ENCODE results near the gene RRAS. TPM values are rescaled to one million over a fixed set of nuclear protein-coding genes. Genes with fewer than 3 reads are reported as not detected.

The RRAS gene
- total RNA-seq, 1 donor from 2014 or later = 107 TPM

DNA sequence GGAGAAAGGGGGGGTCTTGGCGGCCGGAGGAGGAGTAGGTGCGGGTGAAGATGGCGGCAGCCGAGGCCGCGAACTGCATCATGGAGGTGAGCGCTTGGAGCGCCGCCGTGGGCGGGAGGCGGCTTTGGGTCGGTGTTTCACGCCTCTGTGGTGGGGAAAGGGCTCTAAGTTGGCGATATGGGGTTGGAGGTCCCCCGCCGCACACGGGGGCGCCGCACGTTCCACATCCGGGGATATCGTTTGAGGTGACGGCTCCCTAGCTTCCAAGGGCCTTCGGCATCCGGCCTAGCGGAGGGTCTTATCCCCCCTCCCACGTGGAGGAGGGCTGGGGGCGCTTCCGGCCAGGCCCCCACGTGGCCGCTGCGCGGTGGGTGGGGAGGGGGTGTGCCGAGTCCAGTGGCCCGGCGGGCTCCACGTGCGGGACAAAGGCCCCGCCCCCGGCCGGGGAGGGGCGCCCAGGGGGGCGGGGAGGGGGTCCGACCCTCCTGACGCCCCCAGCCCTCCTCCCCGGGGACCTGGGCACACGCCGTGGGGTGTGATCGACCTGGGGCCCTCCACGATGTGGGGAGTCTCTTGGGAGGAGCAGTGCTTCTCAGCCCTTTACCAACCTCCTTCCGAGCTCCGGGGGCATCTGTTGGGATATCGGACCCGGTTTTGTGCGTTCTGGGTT lies 37.4 kb upstream of the RRAS start, which contains the start of gene PRMT1:
Gene PRMT1, plus strand, starts transcription at position 41 of the 670 bp plus-strand sequence. Its CDS starts 10 bp downstream, at position 51.
- DNase-seq (ENCODE audit: low spot score) = no peak

DNA sequence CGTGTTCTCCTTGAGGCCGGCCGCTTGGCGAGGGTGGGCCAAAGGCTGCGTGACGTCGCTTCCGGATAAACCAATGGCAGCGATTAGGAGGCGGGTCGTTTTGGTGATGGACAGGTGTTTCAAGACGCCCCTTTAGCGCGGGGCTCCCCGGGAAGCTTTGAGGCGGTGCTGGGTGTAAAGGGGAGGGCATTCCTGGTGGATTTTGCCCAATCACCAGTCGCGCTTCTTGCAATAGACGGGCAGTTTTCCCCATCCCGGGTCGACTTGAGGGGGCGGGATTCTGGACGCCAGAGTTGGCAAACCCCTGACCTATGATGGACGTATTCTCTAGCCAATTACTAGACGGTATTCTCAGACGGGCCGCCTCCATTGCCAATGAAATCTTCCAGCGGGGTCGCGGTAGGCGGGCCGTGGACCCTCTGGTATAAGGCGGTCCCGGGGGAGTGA lies 36.9 kb upstream of the RRAS start:
- DNase-seq (ENCODE audit: low spot score) = peak; percentile 99

DNA sequence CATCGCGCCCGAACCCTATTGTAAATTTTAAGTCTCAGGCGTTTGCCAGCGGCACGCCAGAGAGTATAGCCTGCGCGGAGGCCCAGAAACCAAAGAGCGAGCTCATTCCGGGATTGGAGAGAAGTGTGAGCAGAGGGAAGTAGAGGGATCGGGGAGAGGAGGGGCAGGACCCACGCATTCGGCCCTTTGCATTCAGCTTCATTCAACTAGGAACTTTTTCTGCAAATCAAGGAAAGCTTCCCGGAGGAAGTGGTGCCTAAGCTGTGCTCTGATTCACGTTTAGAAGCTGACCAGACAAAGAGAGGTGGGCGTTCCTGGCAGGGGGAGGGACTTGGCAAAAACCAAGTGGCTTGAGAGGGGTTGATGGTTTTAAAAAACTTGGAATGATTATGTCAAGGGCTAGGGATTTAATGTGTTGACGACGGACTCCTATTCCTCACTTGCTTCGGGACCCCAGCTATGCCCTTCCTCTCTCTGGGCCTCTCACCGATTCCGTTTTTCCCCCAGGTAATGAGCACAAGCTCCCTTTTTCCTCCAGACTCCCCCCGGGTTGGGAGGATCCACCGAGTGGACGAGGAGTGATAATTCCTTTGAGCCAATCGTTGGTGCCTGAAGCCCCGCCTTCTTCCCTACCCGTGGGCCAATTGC lies 36.3 kb upstream of the RRAS start:
- no peak for DNase-seq (ENCODE audit: low spot score)

GRCh38 chr19:49672131-49672919 lies 32.4 kb upstream of the RRAS start:
- peak; percentile 91 for DNase-seq (ENCODE audit: low spot score)

DNA sequence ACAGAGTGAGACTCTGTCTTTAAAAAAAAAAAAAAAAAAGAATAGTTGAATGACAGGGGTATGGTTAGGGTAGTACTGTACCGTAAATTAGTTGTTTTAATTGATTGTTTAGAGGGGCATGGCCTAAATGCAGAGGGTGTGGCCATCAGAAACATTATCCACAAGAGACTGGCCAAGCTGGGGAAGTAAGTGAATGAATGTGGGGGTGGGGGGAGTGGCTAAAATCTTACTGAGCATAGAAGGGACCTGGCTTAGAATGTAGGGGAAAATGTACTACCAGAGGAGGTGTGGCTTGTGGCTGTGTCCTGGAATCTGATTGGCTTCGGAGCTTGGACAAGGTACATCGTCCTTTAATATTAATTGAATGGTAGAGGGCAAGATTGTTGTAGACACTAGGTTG lies 29.6 kb upstream of the RRAS start:
- DNase-seq (ENCODE audit: low spot score) = no peak

DNA sequence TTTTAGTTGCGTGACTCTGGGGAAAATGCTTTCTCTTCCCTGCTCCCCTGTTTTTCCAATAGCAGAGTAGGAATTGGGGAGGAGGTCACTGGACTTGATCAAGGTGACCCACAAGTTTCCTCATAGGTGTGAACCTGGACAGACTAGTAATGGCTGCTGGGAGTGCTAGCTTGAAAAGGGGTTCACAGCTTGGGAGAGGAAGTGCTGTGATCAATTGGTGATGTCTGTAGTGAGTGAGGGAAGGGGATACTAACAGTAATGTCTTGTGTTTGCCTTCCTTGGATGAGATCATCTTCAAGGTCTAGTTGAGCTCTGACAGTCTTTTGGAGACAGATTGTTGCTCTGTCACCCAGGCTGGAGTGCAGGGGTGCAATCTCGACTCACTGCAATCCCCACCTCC lies 27.5 kb upstream of the RRAS start:
- DNase-seq (ENCODE audit: low spot score) = no peak

DNA sequence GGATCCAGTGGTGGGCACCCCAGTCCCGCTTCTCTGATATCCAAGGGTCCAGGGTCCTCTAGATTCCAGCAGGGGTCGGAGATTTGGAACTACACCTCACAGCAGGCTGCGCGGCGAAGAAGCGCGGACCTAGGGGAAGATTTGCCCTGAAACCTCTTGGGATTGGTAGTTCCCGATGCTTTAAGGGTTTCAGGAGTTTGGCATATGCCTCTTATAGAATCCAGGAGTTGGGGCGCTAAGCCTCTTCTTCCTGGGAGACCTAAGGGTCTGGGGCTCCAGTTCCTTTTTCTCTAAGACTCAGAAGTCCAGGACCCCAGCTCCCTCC lies 26.1 kb upstream of the RRAS start:
- DNase-seq (ENCODE audit: low spot score) = no peak

GRCh38 chr19:49665351-49666119 lies 25.6 kb upstream of the RRAS start, which contains the start of the genes BCL2L12 and IRF3:
Gene BCL2L12, plus strand, starts transcription at chr19:49665933. Its CDS starts 760 bp downstream, at chr19:49666693.
Gene IRF3, minus strand, starts transcription at chr19:49665857. Its CDS starts 1,019 bp downstream, at chr19:49664838.
- DNase-seq (ENCODE audit: low spot score) = peak; percentile 99

- no peak for DNase-seq (ENCODE audit: low spot score)
Measured at GRCh38 chr19:49665036-49665350, 25.1 kb upstream of the RRAS start.

DNA sequence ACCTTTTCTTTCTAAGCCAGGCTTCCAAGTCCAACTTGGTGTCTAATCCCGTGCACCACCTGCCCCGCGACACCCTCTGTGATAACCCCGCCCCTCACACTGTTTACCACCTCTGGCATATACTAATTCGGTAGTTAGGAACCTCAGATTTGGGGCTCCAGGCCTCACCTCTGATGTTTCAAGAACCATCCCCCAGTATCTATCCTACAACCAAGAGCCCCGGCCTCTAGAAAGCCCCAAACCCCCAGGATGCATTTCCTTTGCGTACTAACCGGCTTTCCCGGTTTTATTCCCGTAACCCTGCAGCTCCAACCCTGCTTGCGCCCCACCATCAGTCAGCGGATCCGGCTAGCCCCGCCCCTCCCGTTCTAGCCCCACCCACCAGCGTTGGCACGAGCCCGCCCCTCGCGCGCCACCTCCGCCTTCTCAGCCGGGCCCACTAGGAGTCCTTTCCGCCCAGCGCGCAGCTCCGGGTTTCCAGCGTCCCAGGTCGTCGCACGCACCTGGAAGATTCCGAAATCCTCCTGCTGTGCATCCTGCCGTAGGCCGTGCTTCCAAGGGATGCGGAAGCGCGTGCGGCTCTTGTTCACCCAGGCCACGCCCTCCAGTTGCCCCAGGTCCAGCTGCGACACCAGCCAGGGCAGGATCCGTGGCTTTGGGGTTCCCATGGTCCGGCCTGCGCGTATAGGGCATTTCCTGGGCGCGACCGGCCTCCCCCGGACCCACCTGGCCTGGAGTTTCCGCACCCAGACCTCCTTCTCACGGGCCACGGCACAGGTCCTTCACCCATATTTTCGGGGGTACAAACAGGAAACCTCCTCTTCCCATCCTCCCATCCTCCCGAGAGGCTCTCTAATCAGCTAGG lies 24.5 kb upstream of the RRAS start:
- peak; percentile 97 for DNase-seq (ENCODE audit: low spot score)

DNA sequence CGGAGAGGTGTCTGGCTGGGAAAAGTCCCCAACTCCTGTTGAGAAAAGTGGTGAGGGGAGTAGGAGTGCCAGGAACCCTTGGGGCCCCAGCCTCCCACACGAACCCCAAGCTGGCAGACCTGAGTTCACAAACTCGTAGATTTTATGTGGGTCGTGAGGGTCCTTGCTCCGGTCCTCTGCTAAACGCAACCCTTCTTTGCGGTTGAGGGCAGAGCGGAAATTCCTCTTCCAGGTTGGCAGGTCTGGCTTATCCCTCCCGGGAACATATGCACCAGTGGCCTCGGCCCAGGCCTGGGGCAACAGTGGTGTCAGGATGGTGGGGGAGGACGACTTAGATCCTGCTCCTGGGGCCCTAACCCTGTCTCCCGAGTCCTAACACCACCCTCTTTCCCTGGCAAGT lies 23.3 kb upstream of the RRAS start:
- DNase-seq (ENCODE audit: low spot score) = no peak

DNA sequence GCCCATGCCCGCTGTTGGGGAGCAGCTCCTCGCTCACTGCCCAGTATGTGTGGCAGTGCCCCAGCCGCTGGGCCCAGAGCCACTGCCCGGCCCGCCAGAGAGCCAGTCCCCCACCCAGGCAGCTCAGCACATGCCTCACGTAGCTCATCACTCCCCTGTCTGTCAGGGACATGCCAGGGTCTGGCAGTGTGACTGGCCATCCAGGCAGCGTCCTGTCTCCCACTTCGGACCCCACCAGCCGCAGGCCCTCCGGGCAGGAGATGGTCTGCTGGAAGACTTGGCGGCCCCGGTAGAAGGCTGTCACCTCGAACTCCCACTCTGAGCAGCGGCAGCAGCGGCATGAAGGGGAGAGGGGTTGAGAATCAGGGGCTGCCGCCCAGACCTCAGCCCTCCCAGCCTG lies 22.1 kb upstream of the RRAS start:
- no peak for DNase-seq (ENCODE audit: low spot score)

DNA sequence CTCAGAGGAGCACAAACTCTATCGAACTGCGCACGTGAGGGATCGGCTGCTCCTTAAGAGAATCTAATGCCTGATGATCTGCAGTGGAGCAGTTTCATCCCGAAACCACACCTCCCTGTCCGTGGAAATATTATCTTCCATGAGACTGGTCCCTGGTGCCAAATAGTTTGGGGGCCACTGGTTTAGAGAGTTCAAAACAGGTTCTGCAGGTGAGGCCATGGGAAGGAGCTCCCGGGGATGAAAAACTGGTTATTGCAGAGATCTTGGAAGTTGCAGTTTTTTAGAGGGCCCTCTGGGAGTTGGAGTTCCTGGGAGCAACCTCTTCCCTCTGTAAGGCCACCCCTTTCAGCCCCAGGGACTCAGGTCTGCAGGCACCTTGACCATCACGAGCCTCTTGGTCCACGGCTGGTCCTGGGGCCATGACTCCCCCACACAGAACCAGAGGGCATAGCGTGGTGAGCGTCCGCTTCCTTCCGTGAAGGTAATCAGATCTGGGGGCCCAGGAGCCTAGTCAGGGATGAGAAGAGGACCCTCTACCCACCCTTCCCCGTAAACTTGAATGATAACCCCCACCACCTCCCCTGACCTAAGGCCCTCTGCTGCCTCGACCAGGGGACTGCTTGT lies 20.5 kb upstream of the RRAS start:
- no peak for DNase-seq (ENCODE audit: low spot score)

DNA sequence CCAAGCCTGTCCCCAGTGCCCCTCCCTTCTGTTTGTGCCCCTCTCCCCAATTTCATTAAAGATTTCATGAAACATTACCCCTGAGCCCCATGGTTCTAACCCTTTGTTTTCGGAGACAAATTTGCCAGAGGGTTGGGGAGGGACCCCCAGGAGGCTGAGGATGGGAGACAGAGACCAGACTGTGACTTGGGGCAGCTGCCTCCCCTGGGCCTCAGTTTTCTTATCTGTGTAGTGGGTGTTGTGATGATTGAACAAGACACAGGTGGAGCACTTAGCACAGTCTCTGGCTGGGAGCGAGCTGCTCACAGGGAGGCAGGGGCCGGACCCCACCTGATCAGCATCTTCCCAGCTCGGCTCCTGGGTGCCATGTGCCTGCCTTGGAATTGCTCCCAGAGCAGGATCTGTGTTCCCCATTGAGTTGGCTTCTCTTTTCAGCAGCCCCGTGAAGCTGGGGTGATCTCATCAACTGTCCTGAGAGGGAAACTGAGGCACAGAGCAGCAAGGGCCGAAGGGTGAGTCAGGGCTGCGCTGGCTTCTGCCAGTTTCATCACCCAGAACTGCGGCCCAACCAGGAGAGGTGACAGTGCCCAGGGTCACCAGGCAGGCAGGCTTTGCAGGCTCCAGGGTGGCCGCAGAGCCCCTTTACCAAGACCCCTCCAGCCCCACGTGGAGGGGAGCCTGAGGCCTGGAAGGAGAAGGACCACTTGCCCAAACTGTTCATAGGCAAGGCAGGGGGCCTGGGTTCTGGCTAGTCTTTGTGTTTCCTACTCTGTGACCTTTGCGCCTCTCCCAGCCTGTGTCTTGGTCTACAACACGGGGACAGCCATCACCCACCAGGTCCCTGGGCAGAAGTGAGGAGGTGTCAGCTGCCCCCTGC lies 18.9 kb upstream of the RRAS start:
- no peak for DNase-seq (ENCODE audit: low spot score)

GRCh38 chr19:49658139-49658517 lies 18.2 kb upstream of the RRAS start:
- no peak for DNase-seq (ENCODE audit: low spot score)

- no peak for DNase-seq (ENCODE audit: low spot score)
Measured at GRCh38 chr19:49657493-49658138, 17.7 kb upstream of the RRAS start.

GRCh38 chr19:49656456-49657109 lies 16.6 kb upstream of the RRAS start:
- DNase-seq (ENCODE audit: low spot score) = no peak

Measured in mesenteric fat pad (tissue), 1 donor.